HepG2 (cell line): Measurements from ENCODE around the gene FAM50A. TPM values are rescaled to one million over a fixed set of nuclear protein-coding genes. Genes with fewer than 3 reads are reported as not detected.
A peak's percentile ranks its signal among the peaks of the same experiment; 100 is the strongest.

Experiments used
- BCL6 ChIP-seq: IDR thresholded peaks from 2 replicates; pipeline ENCODE4 v1.6.1; 2016; ENCODE audit warnings: missing genetic modification reagents, missing compliant biosample characterization
- CREM ChIP-seq, 2 experiments: sonication (generic) in 1 of 2; formaldehyde crosslinking in 1 of 2; IDR thresholded peaks; 2 replicates each; pipeline versions ENCODE4 v1.4.0 to v1.6.1; 2016 to 2020; ENCODE audit warnings: antibody characterized with exemption in 1 of 2, mild to moderate bottlenecking in 1 of 2, missing genetic modification reagents in 1 of 2
- KLF11 ChIP-seq: IDR thresholded peaks from 2 replicates; pipeline ENCODE4 v1.6.1; 2016; ENCODE audit warnings: missing compliant biosample characterization
- KMT2A ChIP-seq: sonication (generic); formaldehyde crosslinking; IDR thresholded peaks from 2 replicates; pipeline ENCODE4 v1.4.0; 2020; ENCODE audit warnings: missing genetic modification reagents
- NFE2L1 ChIP-seq: sonication (generic); formaldehyde crosslinking; IDR thresholded peaks from 2 replicates; pipeline ENCODE4 v1.4.0; 2020; ENCODE audit warnings: missing genetic modification reagents, mild to moderate bottlenecking, borderline replicate concordance
- NR2F2 ChIP-seq: IDR thresholded peaks from 2 replicates; pipeline ENCODE4 v1.6.1; 2012; ENCODE audit warnings: low read depth, inconsistent platforms, borderline replicate concordance
- POLR2AphosphoS5 ChIP-seq: IDR thresholded peaks from 2 replicates; pipeline ENCODE4 v1.6.1; 2012; ENCODE audit warnings: low read depth, low read length
- SNAPC2 ChIP-seq: sonication (generic); formaldehyde crosslinking; IDR thresholded peaks from 2 replicates; pipeline ENCODE4 v1.8.1; 2022; ENCODE audit warnings: mild to moderate bottlenecking, missing genetic modification reagents
- TCF7L2 ChIP-seq: IDR thresholded peaks from 2 replicates; pipeline ENCODE4 v1.6.1; 2011; ENCODE audit warnings: mild to moderate bottlenecking, low read depth, low read length, moderate library complexity
- TEAD2 ChIP-seq: sonication (generic); formaldehyde crosslinking; IDR thresholded peaks from 2 replicates; pipeline ENCODE4 v1.9.0; 2021; ENCODE audit warnings: missing genetic modification reagents
- ZBTB3 ChIP-seq: sonication (generic); formaldehyde crosslinking; IDR thresholded peaks from 2 replicates; pipeline ENCODE4 v1.4.0; 2020; ENCODE audit warnings: low read depth, mild to moderate bottlenecking, moderate library complexity, missing genetic modification reagents, borderline replicate concordance
- ZFP62 ChIP-seq: sonication (generic); formaldehyde crosslinking; IDR thresholded peaks from 2 replicates; pipeline ENCODE4 v1.4.0; 2020; ENCODE audit warnings: missing genetic modification reagents
- ZNF761 ChIP-seq: sonication (generic); formaldehyde crosslinking; conservative IDR thresholded peaks from 2 replicates; pipeline ENCODE4 v1.4.0; 2020; ENCODE audit warnings: mild to moderate bottlenecking, missing genetic modification reagents
- polyA plus RNA-seq, 8 experiments: library from polyadenylated mRNA; depleted of rRNA in 3 of 8; stranded (reverse) in 7 of 8; unstranded in 1 of 8; fragments of >200 nt; fragmentation: Illumina TruSeq in 4 of 8; extraction: Trizol in 4 of 8; gene quantifications; 2 replicates each; pipeline versions ENCODE4 v1.2.1 to v1.2.3, GENCODE V29; 2011 to 2016; ENCODE audit warnings: low read depth in 4 of 8, missing spikeins in 1 of 8, mixed read lengths in 1 of 8; ENCODE audit not compliant: insufficient read depth in 1 of 8
- total RNA-seq, 5 experiments: library from RNA; depleted of rRNA; stranded (reverse); fragments of >200 nt; fragmentation: Illumina TruSeq; extraction: Trizol; gene quantifications; 2 replicates each; pipeline ENCODE4 v1.2.3, GENCODE V29; 2016; ENCODE audit warnings: low read depth in 1 of 5
- TF ChIP-seq, protein P1 (sequence below): sonication (generic); formaldehyde crosslinking; IDR thresholded peaks from 2 replicates; pipeline ENCODE4 v1.4.0; 2020; ENCODE audit warnings: mild to moderate bottlenecking, missing genetic modification reagents
- TF ChIP-seq, protein P2 (sequence below): sonication (generic); formaldehyde crosslinking; IDR thresholded peaks from 2 replicates; pipeline ENCODE4 v1.4.0; 2020; ENCODE audit warnings: missing genetic modification reagents, borderline replicate concordance
- TF ChIP-seq, protein P3 (sequence below): IDR thresholded peaks from 2 replicates; pipeline ENCODE4 v1.6.1; 2016; ENCODE audit warnings: mild to moderate bottlenecking
- TF ChIP-seq, protein P4 (sequence below): sonication (generic); formaldehyde crosslinking; IDR thresholded peaks from 2 replicates; pipeline ENCODE4 v1.9.0; 2021; ENCODE audit warnings: missing genetic modification reagents, borderline replicate concordance
- TF ChIP-seq, protein P5 (sequence below): sonication (generic); formaldehyde crosslinking; IDR thresholded peaks from 2 replicates; pipeline ENCODE4 v1.4.0; 2020; ENCODE audit warnings: missing genetic modification reagents

Gene FAM50A
- total and polyA plus RNA-seq, 2 of the 13 experiments (the other 11 are each of a cell fraction or from before 2014, with no cell fraction given): 30.7 to 40.7 TPM

DNA sequence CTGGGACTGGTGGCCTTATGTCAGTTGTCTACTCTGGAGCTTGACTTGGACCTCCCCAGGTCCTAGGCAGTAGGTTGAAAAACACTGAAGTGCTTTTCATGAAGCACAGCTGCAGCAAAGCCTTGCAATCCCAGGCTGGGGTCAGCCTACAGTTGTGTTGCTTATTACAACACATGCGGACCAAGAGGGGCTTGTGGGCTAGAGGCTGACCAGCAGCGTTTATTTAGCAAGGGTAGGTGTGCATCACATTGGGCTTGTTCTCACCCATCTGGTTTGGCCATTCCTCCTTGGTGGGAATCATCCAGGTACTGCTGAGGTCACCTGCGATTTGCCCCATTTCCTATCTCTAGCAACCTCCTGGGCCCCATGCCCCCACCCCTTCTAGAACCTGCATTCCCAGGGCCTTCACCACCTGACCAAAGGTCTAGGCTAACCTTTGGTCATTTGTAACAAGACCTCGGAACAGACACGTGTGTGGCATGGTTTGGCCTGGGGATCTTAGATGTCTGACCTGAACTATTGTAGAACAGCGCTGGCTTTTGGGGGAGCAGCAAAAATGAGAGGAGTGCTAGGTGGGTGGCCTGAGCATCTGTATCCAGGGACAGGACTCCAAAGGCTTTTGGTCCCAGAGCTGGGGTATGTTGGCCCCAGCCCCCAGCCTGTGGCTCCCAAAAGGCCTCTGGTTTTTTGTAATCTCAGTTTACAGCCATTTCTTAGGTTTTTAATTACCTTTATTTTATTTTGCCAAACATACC lies 42.7 kb upstream of the FAM50A start (continued):
- TF ChIP-seq, protein P1, sequence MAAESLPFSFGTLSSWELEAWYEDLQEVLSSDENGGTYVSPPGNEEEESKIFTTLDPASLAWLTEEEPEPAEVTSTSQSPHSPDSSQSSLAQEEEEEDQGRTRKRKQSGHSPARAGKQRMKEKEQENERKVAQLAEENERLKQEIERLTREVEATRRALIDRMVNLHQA (CRISPR knock-in tag): no peak
- TF ChIP-seq SNAPC2 (CRISPR knock-in tag) (0 out of 2 replicates have a peak, but pooled peaks have one; percentile 38), KLF11 (CRISPR knock-in tag) (no peak), NR2F2 (peak; percentile 53; the same call in 1 of the 2 replicates), ZBTB3 (no peak), KMT2A (CRISPR knock-in tag) (no peak), ZFP62 (no peak), ZNF761 (no peak), NFE2L1 (CRISPR knock-in tag) (no peak), CREM (IDR thresholded peaks at IDR 0.05) (no peak), CREM (CRISPR knock-in tag; IDR thresholded peaks at IDR 0.05) (no peak), POLR2AphosphoS5 (peak; percentile 82), TEAD2 (no peak), TCF7L2 (no peak), BCL6 (0 out of 2 replicates have a peak, but pooled peaks have one; percentile 10)
- TF ChIP-seq, protein P2, sequence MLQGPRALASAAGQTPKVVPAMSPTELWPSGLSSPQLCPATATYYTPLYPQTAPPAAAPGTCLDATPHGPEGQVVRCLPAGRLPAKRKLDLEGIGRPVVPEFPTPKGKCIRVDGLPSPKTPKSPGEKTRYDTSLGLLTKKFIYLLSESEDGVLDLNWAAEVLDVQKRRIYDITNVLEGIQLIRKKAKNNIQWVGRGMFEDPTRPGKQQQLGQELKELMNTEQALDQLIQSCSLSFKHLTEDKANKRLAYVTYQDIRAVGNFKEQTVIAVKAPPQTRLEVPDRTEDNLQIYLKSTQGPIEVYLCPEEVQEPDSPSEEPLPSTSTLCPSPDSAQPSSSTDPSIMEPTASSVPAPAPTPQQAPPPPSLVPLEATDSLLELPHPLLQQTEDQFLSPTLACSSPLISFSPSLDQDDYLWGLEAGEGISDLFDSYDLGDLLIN (CRISPR knock-in tag): no peak
- TF ChIP-seq, protein P3, sequence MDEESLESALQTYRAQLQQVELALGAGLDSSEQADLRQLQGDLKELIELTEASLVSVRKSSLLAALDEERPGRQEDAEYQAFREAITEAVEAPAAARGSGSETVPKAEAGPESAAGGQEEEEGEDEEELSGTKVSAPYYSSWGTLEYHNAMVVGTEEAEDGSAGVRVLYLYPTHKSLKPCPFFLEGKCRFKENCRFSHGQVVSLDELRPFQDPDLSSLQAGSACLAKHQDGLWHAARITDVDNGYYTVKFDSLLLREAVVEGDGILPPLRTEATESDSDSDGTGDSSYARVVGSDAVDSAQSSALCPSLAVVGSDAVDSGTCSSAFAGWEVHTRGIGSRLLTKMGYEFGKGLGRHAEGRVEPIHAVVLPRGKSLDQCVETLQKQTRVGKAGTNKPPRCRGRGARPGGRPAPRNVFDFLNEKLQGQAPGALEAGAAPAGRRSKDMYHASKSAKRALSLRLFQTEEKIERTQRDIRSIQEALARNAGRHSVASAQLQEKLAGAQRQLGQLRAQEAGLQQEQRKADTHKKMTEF (CRISPR knock-in tag): peak; percentile 51; the same call in 1 of the 2 replicates
- TF ChIP-seq, protein P4, sequence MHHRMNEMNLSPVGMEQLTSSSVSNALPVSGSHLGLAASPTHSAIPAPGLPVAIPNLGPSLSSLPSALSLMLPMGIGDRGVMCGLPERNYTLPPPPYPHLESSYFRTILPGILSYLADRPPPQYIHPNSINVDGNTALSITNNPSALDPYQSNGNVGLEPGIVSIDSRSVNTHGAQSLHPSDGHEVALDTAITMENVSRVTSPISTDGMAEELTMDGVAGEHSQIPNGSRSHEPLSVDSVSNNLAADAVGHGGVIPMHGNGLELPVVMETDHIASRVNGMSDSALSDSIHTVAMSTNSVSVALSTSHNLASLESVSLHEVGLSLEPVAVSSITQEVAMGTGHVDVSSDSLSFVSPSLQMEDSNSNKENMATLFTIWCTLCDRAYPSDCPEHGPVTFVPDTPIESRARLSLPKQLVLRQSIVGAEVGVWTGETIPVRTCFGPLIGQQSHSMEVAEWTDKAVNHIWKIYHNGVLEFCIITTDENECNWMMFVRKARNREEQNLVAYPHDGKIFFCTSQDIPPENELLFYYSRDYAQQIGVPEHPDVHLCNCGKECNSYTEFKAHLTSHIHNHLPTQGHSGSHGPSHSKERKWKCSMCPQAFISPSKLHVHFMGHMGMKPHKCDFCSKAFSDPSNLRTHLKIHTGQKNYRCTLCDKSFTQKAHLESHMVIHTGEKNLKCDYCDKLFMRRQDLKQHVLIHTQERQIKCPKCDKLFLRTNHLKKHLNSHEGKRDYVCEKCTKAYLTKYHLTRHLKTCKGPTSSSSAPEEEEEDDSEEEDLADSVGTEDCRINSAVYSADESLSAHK (CRISPR knock-in tag): no peak
- TF ChIP-seq, protein P5, sequence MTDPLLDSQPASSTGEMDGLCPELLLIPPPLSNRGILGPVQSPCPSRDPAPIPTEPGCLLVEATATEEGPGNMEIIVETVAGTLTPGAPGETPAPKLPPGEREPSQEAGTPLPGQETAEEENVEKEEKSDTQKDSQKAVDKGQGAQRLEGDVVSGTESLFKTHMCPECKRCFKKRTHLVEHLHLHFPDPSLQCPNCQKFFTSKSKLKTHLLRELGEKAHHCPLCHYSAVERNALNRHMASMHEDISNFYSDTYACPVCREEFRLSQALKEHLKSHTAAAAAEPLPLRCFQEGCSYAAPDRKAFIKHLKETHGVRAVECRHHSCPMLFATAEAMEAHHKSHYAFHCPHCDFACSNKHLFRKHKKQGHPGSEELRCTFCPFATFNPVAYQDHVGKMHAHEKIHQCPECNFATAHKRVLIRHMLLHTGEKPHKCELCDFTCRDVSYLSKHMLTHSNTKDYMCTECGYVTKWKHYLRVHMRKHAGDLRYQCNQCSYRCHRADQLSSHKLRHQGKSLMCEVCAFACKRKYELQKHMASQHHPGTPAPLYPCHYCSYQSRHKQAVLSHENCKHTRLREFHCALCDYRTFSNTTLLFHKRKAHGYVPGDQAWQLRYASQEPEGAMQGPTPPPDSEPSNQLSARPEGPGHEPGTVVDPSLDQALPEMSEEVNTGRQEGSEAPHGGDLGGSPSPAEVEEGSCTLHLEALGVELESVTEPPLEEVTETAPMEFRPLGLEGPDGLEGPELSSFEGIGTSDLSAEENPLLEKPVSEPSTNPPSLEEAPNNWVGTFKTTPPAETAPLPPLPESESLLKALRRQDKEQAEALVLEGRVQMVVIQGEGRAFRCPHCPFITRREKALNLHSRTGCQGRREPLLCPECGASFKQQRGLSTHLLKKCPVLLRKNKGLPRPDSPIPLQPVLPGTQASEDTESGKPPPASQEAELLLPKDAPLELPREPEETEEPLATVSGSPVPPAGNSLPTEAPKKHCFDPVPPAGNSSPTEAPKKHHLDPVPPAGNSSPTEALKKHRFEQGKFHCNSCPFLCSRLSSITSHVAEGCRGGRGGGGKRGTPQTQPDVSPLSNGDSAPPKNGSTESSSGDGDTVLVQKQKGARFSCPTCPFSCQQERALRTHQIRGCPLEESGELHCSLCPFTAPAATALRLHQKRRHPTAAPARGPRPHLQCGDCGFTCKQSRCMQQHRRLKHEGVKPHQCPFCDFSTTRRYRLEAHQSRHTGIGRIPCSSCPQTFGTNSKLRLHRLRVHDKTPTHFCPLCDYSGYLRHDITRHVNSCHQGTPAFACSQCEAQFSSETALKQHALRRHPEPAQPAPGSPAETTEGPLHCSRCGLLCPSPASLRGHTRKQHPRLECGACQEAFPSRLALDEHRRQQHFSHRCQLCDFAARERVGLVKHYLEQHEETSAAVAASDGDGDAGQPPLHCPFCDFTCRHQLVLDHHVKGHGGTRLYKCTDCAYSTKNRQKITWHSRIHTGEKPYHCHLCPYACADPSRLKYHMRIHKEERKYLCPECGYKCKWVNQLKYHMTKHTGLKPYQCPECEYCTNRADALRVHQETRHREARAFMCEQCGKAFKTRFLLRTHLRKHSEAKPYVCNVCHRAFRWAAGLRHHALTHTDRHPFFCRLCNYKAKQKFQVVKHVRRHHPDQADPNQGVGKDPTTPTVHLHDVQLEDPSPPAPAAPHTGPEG (CRISPR knock-in tag): no peak
